GM18505 (cell line): ENCODE results near the gene SLC35F1.

Source experiments
- ATAC-seq: cut with Tn5 transposase; IDR thresholded peaks from one replicate; pipeline ENCODE4 v1.9.1; 2021; ENCODE audit not compliant: unreplicated experiment
- POLR2A ChIP-seq: IDR thresholded peaks from 4 replicates; pipeline ENCODE4 v1.6.1; 2011; ENCODE audit warnings: borderline replicate concordance; ENCODE audit not compliant: insufficient read depth, insufficient read length; ENCODE audit errors: extremely low read depth

SLC35F1 gene

DNA sequence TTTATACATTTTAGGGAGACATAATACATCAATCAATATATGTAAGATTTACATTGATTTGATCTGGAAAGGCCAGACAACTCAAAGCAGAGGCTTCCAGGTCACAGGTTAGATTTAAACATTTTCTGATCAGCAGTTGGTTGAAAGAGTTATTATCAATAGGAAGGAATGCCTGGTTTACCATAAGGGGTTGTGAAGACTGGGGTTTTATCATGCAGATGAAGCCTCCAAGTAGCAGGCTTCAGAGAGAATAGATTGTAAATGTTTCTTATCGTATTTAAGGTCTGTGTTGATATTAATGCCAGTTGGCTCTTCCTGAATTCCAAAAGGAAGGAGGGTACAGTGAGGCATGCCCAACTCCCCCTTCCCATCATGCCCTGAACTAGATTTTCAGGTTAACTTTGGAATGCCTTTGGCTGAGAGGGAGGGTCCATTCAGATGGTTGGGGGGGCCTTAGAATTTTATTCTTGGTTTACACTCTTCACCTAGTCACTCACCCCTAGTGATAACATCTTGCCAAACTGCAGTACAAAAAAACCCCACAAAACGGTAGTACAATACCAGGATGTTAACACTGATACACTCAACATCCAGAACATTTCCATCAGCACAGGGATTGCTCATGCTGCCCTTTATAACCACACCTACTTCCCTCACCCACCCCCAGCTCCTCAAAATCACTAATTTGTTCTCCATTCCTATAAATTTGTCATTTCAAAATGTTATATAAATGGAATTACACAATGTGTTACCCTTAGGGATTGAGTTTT lies 381.5 kb downstream of the SLC35F1 start:
- TF ChIP-seq POLR2A: no peak
- no peak for ATAC-seq

DNA sequence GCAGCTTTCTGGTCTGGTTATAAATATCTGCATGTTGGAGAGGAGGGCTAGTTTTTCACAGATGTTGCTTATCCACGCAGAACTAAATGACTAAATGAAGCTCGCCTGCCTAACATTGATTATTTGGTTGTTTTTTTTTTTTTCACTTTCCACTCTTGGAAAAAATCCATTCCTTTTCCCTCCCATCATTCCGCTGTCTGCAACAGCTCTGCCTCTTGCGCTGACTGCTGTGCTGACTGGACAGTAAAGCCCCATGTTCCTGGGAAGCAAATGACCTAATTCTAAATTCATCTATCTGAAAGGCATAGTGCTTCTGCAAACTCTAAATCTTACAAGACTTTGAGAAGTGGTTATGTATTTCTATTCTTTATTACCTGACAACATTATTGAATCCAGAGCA lies 385.5 kb downstream of the SLC35F1 start:
- no peak for ATAC-seq
- TF ChIP-seq POLR2A: no peak

GRCh38 chr6:118294906-118295305 lies 387.8 kb downstream of the SLC35F1 start:
- TF ChIP-seq POLR2A: no peak
- no peak for ATAC-seq

DNA sequence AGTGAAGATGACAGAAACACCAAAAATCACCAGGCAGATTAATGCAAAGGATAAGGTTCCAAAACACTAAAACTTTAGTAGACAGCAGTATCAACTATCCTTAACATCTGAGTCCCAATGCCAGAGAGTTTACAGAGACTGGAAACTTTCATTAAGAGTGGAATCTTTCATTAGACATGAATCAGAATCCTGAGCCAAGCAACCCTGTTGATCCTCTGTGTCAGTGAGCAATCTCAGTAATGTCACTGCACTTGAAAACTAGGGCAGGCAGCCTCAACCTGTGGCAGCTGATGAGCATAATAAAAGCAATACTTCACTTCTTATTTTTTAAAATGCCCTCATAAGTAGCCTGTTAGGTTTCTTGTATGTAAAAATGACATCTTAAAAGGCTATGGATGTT lies 388.3 kb downstream of the SLC35F1 start:
- no peak for ATAC-seq
- TF ChIP-seq POLR2A: no peak

DNA sequence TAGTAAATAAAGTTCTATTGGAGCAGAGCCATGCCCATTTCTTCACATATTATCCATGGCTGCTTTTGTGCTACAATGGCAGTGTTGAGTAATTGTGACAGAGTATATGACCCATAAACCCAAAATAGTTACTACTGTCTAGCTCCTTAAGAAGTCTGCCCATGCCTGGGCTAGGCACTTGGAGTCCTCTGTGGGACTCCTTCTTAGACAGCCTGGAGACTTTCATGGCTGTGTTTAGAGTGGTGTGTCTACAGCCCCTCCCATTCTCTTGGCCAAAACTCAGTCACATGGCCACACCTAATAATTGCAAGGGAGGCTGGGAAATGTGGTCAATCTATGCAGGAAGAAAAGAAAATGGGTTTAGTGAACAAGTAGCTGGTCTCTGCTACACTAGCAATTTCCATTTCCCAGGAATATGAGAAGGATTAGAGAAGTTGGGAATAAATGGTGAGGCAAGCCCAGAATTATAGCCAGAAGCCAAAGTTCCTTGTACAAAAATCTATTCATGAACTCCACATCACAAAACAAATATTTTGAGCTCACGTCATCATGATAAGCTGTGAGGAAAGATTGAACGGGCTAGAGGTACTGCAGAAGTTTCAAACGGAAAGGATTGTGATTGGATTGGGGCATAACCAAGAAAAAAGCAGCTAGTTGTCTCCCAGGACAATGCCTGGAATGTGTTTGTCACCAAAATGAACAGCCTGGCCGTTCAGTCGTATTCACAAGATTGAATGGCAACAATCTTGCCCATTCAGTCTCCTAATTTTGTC lies 389.3 kb downstream of the SLC35F1 start:
- ATAC-seq: no peak

GRCh38 chr6:118297821-118298220 lies 390.8 kb downstream of the SLC35F1 start:
- ATAC-seq: no peak
- no peak for TF ChIP-seq POLR2A

More for the DNA sequence above, 389.3 kb downstream of the SLC35F1 start:
- no peak for TF ChIP-seq POLR2A

DNA sequence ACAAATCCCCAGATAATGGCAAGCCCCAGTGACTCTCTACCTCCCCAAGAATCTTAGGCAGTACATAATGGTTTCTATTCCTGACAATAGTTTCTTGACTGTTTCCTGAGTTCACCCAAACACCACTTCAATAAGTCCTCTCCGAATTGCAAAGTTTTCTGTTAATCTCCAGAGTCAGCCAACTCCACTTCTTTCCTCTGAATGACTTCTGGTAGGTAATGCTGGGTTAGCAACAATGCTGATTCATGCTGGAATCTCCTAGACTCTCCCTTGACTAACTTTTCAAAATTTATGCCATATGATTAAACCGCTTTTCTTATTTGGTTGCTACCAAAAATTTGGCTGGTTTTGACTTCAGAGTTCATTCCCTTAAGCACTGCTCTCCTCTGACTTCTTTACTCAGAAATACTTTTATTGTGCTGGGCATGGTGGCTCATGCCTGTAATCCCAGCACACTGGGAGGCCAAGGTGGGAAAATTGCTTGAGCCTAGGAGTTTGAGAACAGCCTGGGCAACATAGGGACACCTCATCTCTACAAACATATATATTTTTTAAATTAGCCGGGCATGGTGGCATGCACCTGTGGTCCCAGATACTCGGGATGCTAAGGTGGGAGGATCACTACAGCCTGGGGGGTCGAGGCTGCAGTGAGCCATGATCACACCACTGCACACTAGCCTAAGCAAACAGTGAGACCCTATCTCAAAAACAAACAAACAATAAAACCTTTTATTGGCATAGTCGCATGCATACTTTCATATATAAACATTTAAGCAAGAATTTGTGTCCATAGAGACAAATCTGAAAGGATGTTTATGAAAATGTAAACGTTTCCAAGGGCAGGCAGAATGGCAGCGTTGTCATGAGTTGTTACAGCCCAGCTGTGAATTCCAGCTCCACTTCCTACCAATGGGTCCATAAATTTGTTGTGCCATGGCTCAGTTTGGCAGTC lies 391.7 kb downstream of the SLC35F1 start:
- ATAC-seq: no peak
- no peak for TF ChIP-seq POLR2A

DNA sequence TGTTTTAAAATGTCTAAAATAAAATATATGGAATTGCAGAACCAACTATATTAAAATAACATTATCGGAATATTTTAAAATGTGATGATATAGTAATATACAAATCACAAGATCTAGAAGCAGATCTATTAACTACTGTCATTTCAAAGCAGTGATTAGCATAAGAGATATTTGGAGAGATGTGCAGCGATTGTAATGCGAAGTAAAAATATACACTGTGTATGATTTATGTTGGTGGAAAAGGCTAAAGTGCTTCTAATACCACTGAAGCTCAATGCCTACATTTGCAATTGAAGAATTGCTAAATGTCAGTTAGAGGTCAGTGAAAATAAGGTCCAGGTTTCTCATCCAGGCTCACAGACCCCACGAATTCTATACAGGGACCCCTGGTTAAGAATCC lies 392.4 kb downstream of the SLC35F1 start:
- no peak for ATAC-seq

GRCh38 chr6:118304321-118304720 lies 397.3 kb downstream of the SLC35F1 start:
- no peak for TF ChIP-seq POLR2A

More for the DNA sequence above, 392.4 kb downstream of the SLC35F1 start:
- TF ChIP-seq POLR2A: no peak

DNA sequence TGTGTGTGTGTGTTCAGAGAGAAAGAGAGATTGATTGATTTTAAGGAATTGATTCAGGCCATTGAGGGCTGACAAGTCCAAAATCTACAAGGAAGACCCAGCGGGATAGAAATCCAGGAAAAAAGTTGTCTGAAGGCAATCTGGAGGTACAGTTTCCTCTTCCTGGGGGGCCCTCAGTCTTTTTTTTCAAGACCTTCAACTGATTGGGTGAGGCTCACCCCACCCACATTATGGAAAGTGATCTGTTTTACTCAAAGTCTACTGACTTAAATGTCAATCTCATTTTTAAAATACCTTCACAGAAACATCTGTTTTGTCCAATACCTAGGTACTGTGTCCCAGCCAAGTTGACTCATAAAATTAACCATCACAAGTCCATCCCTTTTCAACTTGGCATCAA lies 398.0 kb downstream of the SLC35F1 start:
- ATAC-seq: no peak
- TF ChIP-seq POLR2A: no peak

More at GRCh38 chr6:118304321-118304720, 397.3 kb downstream of the SLC35F1 start:
- ATAC-seq: no peak

DNA sequence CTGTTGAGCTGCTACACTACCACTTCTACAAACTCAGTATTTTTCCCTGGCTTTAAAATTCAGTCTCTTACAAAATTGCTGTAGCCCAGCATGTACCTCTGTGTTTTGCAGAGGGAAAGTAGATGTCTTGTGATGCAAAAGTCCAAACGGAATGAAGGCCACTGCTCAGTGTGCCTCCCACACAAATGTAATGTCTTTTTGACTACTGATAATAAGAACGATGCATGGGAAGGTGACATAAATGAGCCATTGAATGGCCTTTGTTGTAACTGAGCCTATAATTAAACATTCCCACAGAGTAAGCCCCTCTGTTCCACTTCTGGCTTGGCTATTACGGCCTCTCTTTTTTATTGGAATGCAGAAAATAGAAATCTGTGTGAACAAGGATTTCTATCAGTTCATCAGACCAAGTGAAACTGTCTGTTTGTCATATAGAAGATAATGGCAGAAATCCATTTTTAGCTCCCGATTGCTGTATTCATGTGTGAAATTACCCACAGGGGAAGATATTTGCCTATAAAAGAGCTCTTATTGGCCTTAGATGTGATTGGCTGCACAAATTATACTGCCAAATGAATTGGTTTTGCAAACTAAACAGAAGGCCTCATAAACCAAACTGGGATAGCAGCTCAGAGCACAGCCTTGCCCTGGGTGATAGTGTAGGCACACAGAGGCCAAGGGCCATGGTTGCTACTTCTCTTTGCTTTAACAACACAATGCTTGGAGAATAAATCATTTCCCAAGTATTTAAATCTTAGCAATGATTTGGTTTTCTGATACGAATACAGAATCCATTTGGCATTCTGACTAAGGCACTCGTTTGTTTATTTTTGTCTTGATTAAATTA lies 399.6 kb downstream of the SLC35F1 start:
- TF ChIP-seq POLR2A: no peak
- ATAC-seq: no peak

GRCh38 chr6:118307581-118307980 lies 400.5 kb downstream of the SLC35F1 start:
- TF ChIP-seq POLR2A: no peak
- no peak for ATAC-seq
